HG03439 (cell line): ENCODE data around the gene PPP1R13B.
A peak's percentile ranks its signal among the peaks of the same experiment; 100 is the strongest.
"Not testable (repeated sequence)": the region's sequence is repeated elsewhere in the genome, so short reads cannot be mapped to it uniquely, and the experiment has no call there.

ENCODE experiments used
- ATAC-seq: cut with Tn5 transposase; IDR thresholded peaks from one replicate; pipeline ENCODE4 v1.9.1; 2021; ENCODE audit warnings: mild to moderate bottlenecking, moderate library complexity; ENCODE audit not compliant: unreplicated experiment

PPP1R13B gene

DNA sequence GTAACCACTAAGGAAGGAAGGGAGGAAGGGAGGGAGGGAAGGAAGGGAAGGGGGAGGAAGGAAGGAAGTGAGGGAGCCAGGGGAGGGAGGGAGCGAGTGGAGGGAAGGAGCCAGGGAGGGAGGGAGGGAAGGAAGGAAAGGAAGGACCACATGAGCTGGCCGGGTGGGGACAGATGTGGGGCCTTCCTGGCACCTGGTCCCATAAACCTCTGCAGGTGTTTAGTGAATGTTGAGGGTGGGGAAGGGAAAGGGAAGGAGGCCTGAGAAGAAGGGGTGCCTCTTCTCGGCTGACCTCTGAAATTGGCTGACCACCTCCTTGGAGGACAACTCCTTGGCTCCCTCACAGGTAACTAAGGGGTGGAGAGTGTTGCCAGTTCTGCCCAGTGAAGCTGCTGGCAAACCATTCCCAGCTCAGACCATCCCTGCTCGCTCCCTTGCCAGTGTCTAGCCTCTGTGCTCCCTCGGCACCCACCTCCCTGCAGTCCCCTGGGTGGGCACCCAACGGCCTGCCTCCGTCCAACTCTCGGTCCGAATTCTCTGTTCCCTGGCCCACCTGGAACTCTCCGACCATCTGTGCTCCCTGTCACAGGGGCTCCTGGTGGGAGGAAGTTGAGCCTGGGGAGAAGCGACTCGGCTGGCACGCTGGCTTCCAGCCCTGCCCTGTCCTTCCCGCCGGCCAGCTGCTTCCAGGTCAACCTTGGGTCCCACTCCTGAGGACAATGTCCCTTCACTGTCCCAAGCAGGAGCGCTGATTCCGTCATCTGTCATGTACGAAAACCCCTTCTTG, 12.2 kb upstream of the PPP1R13B start:
- no peak for ATAC-seq

DNA sequence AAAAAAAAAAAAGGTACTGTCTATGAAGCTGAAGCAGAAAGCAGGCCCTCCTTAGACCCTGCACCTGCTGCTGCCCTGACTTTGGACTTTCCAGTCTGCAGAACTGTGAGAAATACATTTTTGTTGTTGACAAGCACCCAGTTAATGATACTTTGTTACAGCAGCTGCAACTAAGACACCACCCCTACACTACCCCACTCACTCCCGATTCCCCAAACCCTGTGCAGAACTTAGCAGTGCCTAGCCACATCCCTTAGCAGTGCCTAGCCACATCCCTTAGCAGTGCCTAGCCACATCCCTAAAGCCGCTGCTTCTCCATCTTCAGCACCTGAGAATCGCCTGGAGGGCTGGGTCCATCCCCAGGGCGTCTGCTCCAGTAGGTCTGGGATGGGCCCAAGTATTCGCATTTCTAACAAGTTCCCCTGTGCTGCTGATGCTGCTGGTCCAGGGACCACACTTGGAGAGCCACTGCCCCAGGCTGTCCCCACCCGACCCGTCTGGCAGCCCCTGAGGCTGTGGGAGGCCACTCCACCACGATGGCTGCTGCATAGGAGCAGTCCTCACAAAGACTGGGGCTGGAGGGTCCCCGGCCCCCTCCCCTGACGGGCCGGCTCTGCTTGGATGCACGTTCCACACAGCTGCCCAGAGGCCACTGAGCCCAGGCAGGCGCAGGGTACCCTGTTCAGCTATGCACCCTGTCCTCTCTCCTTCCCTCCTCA, 10.8 kb upstream of the PPP1R13B start:
- ATAC-seq, result no peak

DNA sequence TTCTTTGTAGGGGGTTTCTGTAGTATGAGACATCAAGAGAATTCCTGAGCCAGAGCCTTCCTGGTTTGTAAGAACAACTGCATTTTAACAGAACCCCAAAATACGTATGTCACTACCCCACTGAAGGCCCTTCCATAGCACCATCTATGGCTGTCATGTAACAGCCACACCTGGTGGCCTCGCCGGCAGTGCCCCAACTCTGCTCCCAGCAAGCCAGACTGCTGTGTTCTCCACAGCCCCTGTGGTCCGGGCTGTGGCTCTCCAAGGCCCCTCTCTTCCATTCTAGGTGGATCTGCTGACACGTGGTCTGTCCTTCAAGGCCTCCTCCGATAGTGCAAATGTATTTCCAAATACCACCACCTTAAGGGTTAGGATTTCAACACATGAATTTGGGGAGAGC, 9.9 kb upstream of the PPP1R13B start:
- ATAC-seq, result no peak

DNA sequence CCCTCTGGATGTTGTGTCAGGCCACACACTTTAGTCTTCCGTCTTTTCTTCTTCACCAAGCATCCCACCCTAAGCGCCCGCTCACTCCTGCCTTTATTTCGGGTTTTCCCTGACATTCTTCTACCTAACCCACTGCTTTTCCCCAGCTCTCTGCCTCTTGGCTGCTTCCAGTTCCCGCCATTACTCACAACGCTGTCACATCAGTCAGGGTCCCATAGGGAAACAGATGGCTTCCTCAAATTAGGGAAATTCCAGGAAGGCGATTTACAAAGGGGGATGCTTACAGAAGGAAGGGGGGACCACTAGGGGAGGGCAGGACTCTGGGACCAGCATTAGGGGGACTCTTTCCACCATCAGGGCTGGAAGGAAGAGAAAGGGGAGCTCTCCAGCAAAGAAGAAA, 9.2 kb upstream of the PPP1R13B start:
- ATAC-seq, result no peak

DNA sequence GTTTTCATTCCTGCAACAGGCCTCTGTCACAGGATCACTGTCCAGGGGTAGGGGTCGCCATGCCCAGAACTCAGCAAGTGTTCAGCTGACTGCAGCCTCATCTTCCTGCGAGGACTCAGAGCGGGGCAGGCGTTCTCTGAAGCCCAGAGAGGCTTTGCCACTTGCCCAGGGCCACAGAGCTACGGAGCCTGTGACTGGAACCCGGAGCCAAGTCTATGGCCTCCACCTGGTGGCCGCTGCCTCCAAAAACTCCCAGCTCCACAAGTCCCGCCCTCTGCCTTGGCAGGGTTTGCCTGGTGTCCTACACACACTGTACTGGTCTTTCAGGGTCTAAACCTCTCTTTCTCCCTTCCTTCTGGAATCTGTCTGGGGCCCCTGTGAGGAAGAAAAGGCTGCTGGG, 8.7 kb upstream of the PPP1R13B start:
- ATAC-seq, result no peak

DNA sequence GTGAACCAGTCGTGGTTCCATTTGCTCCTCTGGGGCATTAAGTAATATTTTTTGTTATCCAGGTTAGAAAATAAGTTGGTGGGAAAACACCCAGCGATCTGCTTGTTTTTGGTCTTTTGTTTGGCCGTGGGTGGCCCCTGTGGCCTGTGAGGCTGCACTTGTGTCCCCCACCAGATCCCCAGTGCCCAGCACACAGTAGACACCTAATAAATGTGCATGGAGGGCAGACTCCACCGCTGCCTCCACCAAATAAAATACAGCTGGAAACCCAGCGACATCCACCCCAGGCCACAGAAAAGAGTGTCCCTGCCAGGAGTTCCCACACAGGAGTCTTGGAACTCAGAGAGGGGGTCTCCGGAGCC, 8.3 kb upstream of the PPP1R13B start:
- no peak for ATAC-seq

DNA sequence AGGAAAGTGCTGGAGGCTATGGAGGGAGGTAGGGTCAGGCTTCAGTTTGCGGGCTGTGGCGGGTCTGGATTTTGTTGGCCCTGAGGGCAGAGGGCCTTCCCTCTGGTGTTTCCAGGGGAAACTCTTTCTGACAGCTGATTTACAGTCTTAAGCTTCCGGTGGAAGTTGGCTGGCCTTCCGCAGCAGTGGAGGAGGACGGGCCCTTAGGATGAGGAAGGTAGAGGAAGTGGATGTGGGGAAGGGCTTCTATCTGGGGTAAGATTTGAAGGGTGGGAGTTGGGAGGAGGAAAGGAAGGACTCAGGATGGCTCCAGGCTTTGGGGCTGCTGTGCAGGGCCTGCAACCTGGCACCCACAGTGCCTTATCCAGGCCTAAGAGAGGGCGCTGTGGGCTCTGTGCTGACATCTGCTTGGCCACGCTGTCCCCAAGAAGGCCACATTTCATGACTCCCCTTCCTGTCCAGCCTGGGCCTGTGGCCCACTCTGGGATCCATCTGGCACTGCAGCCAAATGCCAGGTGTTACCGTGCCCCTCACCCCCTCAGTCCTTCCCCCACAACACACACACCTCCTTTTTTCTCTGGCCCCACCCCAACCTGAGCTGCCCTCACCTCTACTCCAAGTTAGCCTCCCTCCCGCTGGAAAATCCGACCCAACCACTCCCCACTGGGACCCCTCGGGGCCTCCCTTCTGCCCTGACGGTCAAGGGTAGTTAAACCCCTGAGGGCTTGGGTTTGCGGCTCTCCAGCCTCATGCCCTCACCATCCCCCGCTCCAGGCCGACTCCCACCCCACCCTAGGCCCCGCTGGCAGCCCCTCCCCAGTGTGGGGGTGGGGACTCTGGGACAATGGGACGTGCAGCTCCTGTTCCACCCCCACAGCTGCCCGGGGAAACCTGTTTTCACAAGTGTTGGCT, 7.7 kb upstream of the PPP1R13B start:
- ATAC-seq, result no peak

DNA sequence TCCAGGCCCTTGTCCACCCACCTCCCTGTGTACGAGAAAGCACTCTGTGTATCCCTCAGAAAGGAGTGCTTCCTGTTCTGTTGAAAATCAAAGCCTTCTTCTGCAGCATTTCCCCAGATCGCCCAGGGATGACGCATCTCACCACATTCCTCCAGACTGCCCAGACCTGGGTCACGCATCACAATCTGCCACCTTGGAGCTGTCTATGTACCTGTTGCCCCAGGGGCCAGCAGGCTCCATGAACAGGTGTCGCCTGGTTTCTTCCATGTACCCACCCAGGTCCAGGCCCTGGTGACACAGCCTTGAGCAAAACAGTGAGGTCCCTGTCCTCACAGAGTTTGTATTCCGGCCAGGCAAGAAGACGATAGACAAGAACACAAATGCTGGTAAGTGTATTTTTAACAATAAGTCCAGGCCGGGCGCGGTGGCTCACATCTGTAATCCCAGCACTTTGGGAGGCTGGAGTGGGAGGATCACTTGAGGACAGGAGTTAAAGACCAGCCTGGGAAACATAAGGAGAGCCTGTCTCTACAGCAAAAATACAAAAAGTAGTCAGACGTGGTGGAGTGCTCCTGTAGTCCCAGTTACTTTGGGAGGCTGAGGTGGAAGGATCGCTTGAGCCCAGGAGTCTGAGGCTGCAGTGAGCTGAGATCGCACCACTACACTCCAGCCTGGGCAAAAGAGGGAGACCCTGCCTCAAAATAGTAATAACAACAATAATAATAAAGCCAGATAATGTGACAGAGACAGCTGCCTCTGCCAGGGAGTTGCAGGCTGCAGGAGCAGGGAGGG, 6.8 kb upstream of the PPP1R13B start:
- no peak for ATAC-seq

DNA sequence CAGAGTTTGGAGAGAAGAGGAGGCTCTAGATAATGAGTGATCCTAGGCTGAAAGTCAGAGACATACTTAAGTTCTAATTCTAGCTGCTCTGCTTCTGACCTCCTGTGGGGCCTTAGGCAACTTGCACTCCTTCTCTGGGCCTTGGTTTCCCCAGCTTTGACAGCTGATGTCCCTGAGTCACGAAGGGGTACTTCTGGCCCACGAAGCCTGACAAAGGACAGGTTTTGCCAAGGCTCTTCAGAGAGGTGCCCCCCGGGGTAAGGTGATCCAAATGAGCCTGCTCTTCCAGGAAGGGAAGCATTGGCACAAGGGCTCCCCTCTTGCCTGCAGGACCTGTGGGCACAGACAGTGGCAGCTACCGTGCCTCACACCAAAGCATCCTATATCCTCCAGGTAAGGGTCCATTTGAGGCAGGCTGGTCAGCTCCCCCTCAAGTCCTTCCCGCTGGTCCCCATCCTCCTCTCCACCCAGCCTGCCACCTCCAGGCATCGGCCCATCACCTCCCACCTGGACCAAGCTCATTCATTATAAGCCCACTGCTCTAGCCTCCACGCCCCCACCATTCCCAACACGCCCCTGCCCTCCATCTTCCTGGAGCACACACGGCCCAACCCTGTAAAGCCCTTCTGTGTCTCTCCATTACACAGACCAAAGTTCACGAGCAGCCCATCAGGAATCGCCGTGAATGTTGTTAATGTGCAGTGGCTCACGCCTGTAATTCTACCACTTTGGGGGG, 1.9 kb upstream of the PPP1R13B start:
- no peak for ATAC-seq

DNA sequence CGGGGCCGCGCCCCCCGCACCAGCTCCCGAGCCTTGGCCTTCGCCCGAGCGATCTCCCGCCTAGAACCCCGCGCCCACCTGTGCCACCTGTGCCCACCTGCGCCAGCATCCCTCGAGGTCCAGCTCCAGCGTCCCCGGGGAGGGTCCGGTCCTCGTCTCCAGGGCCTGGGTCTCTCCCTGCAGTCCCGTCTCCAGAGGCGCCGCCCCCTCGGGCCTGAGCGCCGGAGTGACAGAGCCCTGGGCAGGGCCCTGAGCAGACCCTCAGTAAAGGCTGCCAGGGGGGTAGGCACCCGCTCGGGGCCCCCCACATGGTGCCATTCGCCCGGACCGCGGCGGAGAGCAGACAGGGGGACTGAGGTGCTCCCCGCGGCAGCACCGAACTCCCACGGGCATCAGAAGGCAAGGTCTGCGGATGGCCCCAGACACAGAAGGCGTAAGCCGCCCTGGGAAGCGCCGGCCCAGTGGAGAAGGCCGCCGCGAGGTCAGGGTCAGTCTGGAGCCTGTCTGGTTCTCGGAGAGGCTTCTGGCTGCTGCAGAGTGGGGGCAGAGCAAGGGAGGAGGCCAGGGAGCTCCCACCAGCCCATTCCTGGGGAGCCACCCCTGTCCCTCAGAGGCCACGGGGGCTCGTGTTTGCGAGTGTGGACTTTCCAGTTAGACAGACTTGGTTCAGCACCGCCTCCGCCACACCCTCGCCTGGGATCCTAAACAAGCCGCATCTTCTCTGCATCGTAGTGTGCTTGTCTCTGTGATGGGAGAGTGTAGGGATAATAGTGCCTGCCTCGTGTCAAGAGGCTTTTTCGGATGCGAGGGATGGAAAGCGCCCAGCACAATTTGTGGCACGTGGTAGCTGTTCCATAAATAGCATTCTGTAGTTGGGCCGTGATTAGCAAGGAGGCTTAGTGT, 1.1 kb upstream of the PPP1R13B start:
- peak; percentile 17 for ATAC-seq

DNA sequence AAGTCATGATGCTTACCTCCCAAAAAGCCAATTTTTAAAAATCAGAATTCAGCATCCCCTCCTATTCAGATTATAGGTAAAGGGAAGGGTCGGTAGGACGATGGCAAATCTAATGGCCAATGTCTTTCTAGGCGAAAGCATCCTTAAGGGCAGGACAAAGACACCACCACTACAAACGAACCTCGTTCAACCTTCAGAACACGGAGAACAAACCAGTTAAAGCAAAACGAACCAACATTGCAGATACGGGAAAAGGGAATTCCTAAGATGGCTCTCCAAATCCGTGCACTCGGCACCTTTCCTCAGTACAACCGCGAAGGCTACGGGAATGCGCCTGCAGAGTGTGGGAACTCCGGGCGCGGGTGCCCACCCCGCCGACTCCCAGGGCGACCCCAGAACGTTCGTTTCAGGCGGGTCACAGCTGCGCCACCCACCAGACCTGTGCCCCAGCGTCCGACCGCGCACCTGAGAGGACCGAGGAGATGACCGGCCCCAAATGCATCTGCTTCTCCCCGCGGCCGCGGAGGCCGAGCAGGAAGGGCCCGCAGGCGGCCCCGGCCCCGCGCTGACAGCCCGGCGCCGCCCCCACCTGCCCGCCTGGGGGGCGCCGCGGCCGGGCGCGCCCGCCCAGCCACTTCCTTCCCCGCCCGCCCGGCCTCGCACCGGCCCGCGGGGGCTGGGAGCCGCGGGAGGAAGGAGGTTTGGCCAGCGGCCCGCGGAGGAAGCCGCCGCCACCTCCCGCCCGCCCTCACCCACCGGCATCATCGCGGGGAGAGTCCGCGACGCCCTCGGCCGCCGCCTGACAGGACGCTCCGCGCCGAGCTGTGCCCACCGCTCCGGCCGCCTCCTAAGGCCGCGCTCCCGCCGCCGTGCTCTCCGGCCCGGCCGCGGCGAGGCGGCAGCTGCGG, 578 bp downstream of the PPP1R13B start:
- ATAC-seq, result peak; percentile 34

DNA sequence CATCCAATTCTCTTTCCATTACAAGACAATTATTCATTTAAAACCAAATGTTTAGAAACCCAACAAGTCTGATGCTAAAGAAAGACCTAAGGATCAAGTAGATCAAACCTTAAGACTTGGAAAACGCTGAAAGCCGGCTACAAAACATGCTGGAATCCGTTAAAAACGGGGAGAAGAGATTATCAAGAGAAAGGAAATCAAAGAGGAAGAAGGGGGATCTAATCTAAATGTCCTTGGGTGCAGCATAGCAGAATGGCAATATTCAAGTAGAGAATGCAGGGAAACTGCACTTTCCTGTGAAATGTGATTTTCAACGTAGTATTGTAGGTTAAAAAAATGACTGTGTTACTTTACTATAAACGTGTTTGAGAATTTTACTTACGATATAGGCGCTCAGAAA, 1.3 kb downstream of the PPP1R13B start:
- ATAC-seq, result no peak

DNA sequence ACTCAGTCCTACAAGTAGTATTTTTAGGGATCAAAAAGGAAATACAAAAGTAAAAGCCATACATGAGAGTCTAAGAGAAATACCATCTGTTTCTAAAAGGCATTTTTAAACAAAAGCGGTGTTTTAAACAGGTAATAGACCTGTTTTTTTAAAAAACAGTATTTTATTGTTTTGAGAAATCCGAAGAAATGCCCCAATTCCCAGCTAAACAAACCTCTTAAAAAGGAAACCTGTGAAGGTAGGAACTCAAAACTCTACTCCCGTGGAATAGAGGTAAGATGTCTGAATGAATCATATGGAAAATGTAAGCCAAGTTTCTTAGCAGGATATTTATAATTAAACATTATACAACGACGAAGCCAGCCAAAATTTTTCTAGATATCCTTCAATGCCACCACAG, 2.0 kb downstream of the PPP1R13B start:
- no peak for ATAC-seq

DNA sequence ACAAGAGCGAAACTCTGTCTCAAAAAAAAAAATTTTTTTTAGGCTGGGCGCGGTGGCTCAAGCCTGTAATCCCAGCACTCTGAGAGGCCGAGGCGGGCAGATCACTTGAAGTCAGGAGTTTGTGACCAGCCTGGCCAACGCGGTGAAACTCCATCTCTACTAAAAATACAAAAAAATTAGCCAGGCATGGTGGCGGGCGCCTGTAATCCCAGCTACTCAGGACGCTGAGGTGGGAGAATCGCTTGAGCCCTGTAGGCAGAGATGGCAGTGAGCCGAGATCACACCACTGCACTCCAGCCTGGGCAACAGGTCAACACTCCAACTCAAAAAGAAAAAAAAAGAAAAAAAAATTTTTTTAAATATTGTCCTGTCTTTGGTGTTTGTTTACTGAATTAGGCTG, 6.1 kb downstream of the PPP1R13B start:
- not testable (repeated sequence) for ATAC-seq

DNA sequence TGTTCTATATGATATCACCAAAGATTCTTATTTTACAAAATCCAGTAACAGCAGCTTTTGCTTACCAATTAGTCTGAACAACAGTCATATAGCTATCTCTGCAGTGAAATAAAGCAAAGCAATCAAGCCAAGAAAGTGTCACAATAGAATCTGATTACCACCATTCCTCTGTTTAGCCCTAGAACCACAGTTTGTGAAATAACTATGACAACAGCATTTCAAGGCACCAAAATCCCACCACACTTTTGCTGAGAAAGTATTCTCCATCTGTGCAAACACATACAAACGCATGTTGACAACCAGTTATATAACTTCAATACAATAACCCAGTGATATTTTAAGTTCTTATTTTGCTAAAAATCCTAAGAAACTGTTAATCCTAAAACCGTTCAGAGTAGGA, 7.4 kb downstream of the PPP1R13B start:
- no peak for ATAC-seq

DNA sequence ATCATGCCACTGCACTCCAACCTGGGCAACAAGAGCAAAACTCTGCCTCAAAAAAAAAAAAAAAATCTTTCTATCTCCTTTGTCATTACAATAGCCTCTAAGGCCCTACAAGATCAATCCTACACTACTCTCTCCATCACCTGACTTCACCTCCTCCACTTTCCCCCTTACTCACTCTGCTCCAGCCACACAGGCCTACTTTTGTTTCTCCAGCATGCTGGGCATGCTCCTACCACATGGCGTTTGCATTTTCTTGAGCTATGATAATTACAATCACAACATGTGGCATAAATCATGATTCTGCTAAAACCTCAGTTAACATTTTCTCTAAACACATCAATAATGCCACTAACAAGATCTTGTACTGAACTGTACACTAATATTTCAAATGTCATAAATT, 7.8 kb downstream of the PPP1R13B start:
- ATAC-seq, result no peak

DNA sequence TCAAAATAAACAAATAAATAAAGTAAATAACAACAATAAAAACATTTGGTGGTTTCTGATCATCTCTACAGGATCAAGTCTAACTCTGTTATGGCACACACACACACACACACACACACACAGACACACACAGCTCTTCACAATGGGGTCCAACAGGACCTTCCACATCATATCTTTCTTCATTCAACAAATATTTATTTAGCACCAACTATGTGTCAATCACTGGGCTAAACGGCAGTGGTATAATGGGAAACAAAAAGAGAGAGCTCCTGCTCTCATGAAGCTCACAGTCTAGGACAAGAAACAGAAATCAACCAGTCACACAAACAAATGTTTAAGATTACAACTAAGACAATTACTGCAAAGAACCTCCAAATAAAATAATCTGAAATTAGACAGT, 9.3 kb downstream of the PPP1R13B start:
- no peak for ATAC-seq
